ENCODE results near the gene SLC26A9.

Gene SLC26A9, protein sequence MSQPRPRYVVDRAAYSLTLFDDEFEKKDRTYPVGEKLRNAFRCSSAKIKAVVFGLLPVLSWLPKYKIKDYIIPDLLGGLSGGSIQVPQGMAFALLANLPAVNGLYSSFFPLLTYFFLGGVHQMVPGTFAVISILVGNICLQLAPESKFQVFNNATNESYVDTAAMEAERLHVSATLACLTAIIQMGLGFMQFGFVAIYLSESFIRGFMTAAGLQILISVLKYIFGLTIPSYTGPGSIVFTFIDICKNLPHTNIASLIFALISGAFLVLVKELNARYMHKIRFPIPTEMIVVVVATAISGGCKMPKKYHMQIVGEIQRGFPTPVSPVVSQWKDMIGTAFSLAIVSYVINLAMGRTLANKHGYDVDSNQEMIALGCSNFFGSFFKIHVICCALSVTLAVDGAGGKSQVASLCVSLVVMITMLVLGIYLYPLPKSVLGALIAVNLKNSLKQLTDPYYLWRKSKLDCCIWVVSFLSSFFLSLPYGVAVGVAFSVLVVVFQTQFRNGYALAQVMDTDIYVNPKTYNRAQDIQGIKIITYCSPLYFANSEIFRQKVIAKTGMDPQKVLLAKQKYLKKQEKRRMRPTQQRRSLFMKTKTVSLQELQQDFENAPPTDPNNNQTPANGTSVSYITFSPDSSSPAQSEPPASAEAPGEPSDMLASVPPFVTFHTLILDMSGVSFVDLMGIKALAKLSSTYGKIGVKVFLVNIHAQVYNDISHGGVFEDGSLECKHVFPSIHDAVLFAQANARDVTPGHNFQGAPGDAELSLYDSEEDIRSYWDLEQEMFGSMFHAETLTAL

DNA sequence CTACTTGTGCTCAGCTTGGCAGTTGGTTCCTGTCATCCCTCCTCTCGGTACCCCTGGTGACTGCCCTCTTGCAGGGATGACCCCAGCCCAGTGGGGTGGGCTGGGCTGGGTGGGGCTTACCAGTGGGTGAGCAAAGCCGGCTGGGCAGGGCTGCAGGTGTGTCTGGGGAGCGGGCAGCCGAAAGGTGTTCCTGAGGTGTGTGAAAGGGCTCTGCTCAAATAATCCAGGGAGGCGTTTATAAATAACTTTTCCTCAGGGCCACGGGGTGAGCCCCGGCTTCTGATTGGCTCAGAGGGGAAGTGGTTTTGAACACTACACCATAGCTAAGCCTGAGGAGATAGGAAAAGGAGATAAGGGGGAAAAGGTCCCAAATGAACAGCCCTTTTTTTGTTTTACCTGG, at the start of gene SLC26A9:
TSS of gene SLC26A9 (minus strand) at position 212 of the 400 bp plus-strand sequence. CDS start 7,636 bp downstream, outside the sequence.
- no peak for DNase-seq

DNA sequence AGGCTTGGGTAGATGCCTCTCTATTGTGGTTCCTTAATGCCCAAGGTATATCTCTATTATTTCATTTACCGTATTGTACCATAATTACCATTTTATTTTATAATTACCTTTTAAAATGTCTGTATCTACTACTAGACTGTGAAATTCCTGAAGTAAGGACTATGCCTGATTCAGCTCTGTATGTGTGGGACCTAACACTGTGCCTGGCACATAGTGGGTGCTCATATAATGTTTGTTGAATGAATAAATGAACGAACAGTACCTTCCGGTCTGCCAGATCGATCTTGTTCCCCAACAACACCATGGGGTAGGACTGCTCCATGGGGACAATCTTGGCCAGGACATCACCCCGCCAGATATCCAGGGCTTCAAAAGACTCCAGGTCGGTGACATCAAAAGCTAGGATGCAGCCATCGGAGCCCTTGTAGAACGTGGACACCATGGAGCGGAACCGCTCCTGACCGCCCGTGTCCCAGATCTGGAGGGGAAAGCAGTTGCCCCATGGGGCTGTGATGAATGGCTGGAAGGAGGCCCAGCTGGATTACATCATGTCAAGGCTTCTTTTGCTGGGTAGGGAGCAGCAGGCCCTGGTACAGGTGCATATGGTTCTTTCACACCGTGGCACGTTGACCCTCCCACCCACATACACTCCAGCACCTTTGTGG, 49.1 kb upstream of the SLC26A9 start:
- no peak for DNase-seq

DNA sequence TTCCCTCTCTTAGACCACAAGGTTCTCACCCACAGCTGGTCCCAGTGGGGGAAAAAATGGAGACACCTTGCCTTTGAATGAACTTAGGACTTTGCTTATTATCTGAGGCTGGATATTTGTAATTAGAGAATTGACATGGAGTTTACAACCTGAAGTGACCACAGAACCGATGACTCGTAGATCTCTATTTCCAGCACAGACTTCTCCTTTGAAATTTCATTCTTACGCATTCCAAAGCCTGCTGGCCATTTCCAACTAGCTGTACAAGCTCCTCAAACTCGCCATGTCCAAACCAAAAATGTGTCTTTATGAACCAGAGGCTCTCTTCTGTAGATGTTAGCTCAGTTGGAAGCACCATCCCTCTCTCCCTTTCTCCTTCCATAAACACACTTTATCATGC, 48.0 kb upstream of the SLC26A9 start:
- DNase-seq, result no peak

DNA sequence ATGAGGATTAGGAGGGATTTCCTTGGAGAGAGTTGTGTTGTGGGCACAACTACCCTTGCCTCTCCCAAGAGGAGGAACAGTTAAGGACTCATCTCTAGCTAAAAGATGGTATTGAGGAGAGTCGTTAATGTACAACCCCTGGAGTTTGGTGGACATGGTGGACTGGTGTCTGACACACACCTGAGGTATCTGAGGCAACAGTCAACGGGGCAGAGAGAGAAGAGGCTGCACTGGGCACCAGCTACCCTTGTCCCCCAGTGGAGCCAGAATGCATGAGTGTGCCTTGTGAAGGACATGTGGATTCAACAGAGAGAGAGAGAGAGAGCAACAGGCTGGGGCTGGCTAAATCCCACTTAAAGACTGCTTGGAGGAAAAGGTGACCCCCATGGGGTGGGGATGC, 47.0 kb upstream of the SLC26A9 start:
- no peak for DNase-seq

DNA sequence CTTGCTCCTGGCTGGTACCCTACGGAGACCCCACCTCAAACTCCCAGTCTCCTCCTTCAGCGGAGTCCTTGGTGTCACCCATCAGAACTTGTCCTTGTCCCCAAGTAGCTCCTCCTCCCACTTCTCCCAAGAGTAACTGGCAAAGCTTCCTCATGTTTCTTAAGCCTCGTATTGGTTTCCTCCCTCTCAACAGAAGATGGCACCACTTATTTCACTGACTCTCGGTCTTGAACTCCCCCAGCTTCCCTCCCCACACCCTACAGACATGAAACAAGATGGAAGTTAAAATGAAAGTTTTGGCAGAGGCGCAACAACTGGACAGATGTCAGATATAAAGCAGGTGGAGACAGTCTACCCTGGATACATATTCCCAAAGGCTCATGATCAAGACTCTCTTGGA, 46.5 kb upstream of the SLC26A9 start:
- no peak for DNase-seq

DNA sequence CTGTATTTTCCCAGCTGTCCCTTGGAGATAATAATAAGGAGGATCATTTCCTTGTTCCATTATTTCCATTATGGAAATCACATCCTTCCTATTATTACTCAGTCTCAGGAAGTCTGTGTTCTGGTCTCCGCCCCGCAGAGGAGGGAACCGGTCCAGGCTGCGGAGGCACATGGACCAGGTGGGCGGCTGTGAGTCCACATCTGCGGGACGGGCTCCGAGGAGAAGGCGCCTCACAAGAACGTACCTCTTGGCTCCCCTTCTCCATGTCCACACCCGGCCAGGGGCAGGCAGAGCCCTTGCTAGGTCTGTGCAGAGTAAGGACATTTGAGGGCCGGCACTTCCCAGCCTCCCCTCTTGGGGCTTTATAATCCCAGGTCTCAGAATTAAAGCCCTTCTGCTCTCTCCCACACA, 45.3 kb upstream of the SLC26A9 start:
- DNase-seq, result no peak

DNA sequence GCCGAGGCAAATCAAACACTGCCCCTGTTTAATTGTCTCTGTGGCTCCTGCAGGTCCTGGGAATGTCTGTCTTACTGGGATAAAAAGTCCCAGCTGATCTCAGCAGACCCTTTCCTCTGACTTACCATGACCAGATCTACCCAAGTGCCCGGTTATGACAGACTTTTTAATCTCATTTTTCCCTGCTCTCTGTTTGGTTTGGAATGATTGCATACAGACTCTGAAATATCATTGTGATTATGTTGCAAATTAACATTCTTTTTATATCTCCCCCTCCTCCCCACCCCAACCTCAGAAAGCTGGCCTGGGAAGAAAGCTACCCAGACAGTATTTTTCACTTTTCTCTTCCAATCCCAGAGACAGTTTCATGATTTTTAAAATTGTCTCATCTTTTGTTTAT, 43.6 kb upstream of the SLC26A9 start:
- no peak for DNase-seq

DNA sequence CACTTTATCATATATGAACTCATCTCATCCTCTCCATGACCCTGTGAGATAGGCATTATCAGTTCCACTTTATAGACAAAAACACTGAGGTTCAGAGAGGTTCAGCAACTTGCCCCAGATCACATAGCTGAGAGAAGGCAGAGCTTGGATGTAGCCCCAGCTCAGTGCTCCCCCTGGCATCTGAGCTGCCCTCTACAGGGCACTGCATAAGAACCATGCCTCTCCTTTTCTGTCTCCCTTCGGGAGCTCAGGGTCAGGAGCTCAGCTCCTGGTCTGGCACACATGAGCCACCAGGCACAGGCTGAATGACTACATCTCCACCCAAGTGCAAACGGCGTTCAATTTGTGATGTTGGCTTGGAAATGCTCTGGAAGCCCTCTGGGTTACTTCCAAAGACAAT, 43.0 kb upstream of the SLC26A9 start:
- no peak for DNase-seq

DNA sequence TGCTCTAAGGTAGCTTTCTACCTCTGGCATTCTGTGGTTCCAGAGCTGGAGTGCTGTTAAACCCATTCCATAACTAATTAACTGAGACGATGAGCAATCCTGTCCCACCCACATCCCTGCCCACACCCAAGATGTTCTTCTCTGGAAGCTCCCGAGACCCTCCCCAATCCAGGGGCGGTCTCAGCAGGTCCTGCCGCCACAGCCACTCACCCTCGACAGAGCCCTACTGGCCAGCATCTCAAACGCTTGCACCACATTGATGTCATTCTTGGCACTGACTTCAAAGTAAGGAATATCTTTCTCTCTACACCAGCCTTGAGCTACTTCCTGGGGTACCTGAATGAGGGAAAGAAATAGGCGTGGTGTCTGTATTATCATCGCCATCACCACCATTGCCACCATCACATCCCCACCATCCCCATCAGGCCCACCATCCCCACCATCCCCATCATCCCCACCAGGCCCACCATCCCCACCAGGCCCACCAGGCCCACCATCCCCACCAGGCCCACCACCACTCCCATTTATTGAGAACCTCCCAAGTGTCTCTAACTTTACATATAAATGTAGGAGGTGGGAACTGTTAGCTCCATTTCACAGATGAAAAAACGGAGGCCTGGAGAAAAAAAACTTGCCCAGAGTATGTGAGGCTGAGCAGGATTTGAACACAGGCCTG, 42.2 kb upstream of the SLC26A9 start:
- DNase-seq, result no peak

DNA sequence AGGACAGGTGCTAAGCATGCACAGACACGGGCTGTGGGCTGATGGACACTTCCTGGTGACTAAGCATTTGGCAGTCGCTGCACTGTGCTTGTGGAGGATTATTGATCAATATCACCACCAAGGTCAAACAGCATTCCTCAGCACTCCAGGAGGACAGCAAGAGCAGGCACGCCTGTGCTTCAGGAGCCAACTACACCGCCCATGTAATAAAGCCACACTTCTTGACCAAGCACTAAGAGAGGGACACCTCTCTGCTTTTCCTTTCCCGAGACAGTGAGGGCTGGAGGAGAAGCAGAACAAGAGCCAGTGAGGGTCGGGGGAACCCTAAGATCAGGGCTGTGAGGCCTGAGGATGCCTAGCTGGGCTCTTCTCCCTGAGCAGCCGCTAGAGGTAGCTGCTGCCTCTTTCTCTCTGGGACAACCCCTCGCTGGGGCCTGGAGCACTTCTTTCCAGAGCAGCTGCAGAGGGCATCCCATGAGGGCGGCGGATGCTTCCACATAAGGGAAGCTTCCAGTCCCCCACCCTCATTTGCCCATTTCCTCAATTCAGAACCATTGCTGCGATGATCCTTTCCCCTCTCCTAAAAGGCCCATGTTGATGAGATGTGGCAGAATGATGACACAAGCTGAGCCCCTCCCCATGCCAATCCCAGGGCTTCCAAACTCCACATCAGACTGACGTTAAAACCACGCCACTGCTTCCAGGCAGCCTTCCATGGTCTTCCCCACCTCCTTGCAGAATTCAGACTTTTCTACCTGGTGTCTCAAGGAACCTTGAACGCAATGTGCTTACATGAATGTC, 40.9 kb upstream of the SLC26A9 start:
- no peak for DNase-seq

DNA sequence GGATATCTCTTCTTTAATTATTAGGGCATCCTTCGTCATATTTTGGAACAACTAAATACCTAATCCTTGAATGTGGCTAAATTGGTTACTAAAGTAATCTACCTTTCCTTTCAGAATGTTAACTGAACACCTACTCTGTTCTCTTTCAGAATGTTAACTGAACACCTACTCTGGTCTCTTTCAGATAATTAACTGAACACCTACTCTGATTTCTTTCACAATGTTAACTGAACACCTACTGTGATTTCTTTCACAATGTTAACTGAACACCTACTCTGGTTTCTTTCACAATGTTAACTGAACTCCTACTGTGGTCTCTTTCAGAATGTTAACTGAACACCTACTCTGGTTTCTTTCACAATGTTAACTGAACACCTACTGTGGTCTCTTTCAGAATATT, 38.0 kb upstream of the SLC26A9 start:
- no peak for DNase-seq

DNA sequence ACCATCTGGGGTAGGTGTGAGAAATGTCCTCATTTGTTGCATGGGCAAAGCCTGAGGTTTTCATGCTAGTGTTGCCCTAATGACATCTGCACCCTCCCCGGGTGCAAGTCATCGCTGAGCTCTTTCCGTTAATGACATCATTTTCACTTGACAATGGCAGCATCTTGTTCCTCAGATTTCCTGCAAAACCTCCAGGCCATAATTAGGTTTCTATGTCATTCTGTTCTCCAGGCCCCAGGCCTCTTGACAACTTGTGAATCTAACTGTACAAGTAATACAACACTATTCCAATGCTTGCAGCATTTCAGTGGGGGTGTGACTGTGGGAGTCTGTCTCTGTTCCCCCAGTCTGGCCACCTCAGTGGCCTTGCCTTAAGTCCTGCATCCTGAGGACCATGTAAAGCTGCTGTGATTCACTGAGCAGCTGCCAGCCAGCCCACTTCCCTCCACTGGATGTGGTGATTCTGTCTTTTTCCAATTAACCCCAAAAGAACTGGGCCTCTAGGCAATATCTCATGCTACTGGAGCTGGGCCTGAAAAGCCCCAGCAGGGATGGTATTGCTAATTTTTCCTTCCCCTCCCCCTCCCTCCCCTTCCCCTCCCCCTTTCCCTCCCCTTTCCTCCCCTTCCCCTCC, 37.1 kb upstream of the SLC26A9 start:
- DNase-seq, result no peak

DNA sequence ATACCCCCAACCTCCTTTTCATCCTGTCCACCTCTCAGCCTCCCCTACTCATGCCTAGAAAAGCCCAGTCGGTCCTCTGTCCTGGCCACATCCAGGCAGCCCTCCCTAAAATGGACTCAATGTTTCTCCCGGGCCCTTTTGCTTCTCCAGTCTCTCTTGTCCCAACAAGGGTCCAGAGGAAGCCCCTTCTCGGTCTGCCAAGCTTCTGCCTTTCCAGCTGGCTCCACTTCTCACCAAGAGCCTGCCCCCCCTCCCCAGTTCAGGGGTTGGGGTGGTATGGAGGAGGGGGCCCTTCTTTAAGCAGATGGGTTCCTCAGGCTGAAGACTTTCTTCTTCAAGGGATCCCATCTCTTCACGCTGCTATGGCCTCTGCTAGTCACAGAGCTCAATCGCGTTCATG, 36.0 kb upstream of the SLC26A9 start:
- DNase-seq, result no peak

DNA sequence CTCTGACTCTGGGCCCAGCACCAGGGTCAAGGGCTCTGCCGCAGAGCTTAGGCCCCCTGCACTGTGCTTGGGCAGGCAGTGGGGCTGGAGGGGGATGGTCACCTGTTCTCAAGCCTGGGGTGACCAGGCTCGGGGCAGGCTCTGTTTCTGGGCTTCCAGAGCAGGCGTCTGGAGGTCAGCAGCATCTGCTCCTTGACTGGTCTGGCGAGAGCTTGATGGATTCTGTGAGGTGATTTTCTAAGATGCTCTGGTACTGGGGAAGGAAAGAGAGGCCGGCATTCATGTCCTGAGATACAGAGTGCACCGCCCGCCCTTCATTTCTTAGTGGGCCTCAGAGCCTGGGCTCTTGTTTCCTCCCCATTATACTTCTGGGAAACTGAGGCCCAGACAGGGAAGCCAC, 35.4 kb upstream of the SLC26A9 start:
- no peak for DNase-seq

DNA sequence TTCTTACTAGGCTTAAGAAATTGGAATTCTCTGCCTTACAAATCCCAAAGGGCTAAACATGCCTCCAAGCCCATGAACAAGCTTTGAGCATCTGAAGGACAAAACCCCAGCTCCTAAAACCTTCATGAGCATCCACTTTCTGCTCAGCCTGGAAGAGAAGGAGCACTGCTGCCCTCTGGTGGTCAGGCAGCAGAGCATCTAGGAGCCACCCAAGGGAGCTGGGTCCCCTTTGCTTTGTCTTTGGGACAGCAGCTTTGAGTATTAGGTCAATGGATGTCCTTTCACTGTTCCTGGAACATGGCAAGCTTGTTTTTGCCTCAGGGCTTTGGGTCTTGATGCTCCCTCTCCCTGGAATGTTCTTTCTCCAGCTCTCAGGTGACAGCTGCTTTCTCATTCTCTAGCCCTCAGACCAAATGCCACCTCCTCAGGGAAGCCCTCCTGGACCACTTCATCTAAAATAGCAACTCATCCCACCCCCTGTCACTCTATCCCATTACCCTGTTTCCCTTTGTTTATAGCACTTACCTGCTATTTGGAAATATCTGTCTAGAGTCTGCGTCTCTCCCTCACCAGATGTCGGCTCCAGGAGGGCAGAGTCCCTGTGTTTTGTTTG, 34.3 kb upstream of the SLC26A9 start:
- peak; percentile 32 for DNase-seq

DNA sequence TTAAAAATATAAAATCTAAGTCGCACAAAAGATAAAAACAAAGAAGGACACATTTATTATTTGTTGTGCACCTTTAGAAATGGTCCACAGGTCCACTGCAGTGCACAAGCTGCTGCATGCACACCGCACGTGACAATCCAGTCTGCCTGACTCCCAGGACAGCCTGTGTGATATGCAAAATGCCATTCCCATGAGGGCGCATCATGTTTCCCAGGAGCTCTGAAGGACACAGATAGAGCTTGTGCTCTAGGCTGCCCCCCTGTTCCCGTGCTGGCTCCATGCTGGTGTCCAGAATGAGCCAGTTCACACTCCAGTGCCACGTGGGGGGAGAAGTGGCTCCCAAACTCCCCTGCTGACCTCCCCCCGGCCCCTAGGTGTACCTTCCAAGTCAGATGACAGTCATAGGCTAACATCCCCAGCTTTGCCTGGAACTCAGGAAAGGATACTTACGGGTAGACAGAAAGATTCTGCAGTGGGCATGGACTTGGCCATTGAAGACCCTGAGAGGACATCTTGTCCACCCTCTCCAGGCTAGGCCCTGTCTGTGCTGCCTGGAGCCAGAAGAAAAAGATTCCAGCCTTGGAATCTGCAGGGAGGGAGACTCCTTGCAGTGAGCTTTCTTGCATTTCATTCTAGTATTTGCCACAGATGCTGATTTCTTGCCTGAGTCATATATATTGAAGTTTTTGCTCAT, 33.6 kb upstream of the SLC26A9 start:
- DNase-seq, result peak; percentile 66

DNA sequence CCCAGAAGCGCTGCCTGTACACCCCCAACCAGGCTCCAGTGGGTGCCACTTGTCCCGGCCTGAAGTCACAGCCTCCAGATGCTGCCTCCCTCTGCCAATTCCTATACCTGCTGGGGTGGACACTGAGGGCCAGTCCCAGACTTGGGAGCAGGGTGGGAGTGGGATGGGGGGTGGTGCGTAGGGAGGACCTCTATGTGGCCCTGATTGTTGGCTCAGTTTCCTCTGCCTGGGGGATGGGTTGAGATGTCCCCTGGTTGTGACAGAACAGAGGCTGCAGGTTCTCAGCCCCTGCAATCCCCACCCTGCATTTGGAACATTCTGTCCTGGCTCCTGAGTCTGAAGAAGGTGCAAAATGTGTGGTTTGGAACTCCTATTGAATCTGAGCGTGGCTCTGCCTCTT, 32.8 kb upstream of the SLC26A9 start:
- no peak for DNase-seq

DNA sequence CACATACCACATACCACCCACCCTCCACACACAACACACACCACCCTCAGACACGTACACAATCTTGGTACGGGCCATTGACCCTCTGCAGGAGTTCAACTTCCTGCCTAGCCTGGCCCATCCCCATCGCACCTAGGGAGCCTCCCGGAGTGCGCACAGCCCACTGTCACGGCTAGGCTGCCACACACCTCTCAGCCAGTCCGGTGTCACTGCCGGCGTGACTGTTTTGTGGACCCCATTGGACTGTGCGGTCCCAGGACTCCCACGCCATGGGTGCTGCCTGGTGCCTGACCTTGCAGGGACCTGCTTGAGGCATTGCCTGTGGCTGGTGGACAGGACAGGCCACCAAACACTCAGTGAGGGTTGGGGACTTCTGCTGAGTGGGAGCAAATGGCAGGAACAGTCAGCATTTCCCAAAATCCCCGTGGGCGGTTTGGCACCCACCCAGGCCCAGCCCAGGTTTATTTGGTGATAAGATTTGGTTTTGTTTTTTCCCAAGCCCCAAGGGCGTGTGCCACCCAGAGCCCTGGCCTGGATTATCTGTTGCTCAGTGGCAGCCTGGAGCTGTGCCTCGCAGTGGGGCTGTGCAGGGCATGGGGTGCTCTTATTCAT, 32.2 kb upstream of the SLC26A9 start:
- DNase-seq, result no peak

DNA sequence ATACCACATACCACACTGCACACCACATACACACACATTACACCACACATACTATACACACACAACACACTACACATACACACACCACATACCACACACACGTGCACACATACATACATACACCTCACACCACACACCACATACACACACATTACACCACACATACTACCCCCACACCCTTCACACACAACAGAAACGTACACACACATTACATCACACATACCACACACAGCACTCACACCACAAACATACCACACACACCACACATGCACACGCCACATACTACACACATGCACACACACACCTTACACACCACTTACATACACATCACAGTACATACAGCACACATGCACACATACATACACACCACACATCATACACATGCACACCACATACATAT, 31.5 kb upstream of the SLC26A9 start:
- no peak for DNase-seq

All from DMS 273 treated with DMSO at 0.1 percent for 48 hours (cell line).